A673 (cell line): Measurements from ENCODE around the gene TROAP. TPM values are rescaled to one million over a fixed set of nuclear protein-coding genes. Genes with fewer than 3 reads are reported as not detected.

Experiments used
- BruUV-seq: library from RNA; stranded (reverse); fragments of 400-500 nt; replicated peaks from 2 replicates; lab custom pipeline; 2021; lab: Mats Ljungman, UMichigan
- CTCF ChIA-PET: fragments of 300-600 bp; sonication (Branson Sonifier 250); formaldehyde crosslinking; loops from one replicate; lab custom pipeline; 2022; ENCODE audit warnings: antibody characterized with exemption; lab: Charles Lee
- POLR2A ChIA-PET: fragments of 300-600 bp; sonication (Branson Sonifier 250); formaldehyde crosslinking; loops from one replicate; lab custom pipeline; 2022; ENCODE audit warnings: antibody characterized with exemption; ENCODE audit not compliant: low non-redundant PET; lab: Charles Lee
- DNase-seq: peaks from one replicate; pipeline ENCODE4 v3.0.0-alpha.2; 2015; ENCODE audit warnings: low spot score
- H3K27ac ChIP-seq: fragments of 200-600 bp; sonication (generic); 2 replicates; pipeline ENCODE4 v1.5.1; 2016; ENCODE audit warnings: mixed run types, low read depth, mild to moderate bottlenecking, mixed read lengths, antibody characterized with exemption, low read length; ENCODE audit not compliant: poor library complexity, severe bottlenecking
- H3K27me3 ChIP-seq: fragments of 200-600 bp; sonication (generic); replicated peaks from 2 replicates; pipeline ENCODE4 v1.6.1; 2017; ENCODE audit warnings: mixed run types, low read depth, mild to moderate bottlenecking, mixed read lengths, antibody characterized with exemption, low read length; ENCODE audit not compliant: insufficient read depth, poor library complexity
- H3K36me3 ChIP-seq: fragments of 200-600 bp; sonication (generic); 2 replicates; pipeline ENCODE4 v1.6.1; 2016; ENCODE audit warnings: mixed run types, mild to moderate bottlenecking, mixed read lengths, antibody characterized with exemption, low read length; ENCODE audit not compliant: insufficient read depth, poor library complexity, severe bottlenecking
- H3K4me1 ChIP-seq: fragments of 200-600 bp; sonication (generic); 2 replicates; pipeline ENCODE4 v1.6.1; 2017; ENCODE audit warnings: mixed run types, mild to moderate bottlenecking, mixed read lengths, antibody characterized with exemption, low read length; ENCODE audit not compliant: insufficient read depth, poor library complexity, severe bottlenecking
- H3K4me3 ChIP-seq: fragments of 200-600 bp; sonication (generic); 2 replicates; pipeline ENCODE4 v1.5.1; 2016; ENCODE audit warnings: low read depth, mixed run types, mild to moderate bottlenecking, mixed read lengths, low read length; ENCODE audit not compliant: poor library complexity, severe bottlenecking
- H3K9me3 ChIP-seq: fragments of 200-600 bp; sonication (generic); 2 replicates; pipeline ENCODE4 v1.6.1; 2016; ENCODE audit warnings: mixed run types, low read depth, mild to moderate bottlenecking, mixed read lengths, antibody characterized with exemption, low read length; ENCODE audit not compliant: poor library complexity, severe bottlenecking
- CTCF ChIP-seq: fragments of 300-800, 200-600 bp; sonication (generic); conservative IDR thresholded peaks from 2 replicates; pipeline ENCODE4 v1.5.1; 2017; ENCODE audit warnings: low read depth, mild to moderate bottlenecking, antibody characterized with exemption, low read length, moderate library complexity, mixed read lengths
- EZH2 ChIP-seq: fragments of 200-600 bp; sonication (generic); IDR thresholded peaks from 2 replicates; pipeline ENCODE4 v1.6.1; 2017; ENCODE audit warnings: borderline replicate concordance, low read depth, mild to moderate bottlenecking, mixed read lengths, antibody characterized with exemption, low read length; ENCODE audit not compliant: poor library complexity, severe bottlenecking
- intact Hi-C: fragments of 100-400 bp; cut with micrococcal nuclease; formaldehyde crosslinking; loops from one replicate; pipeline ENCODE4 v1.10.0; 2022; ENCODE audit not compliant: unreplicated experiment
- total RNA-seq: library from RNA; stranded (reverse); gene quantifications from 2 replicates; pipeline ENCODE4 v1.2.3, GENCODE V29; 2021

TROAP gene
- total RNA-seq, 1 experiment from 2014 or later = 124 TPM

GRCh38 chr12:49340971-49341776 is 18.1 kb downstream of the TROAP start:
- no TSS peak for BruUV-seq

GRCh38 chr12:49341777-49342065 is 18.7 kb downstream of the TROAP start:
- no TSS peak for BruUV-seq
- H3K9me3 ChIP-seq = no peaks in the 10 kb centered on the region
- no peak overlapping the region for H3K27ac ChIP-seq
- ChIA-PET POLR2A (no interaction called here), CTCF (interaction anchor here (0.8 to 1.8 kb wide), 5 partner anchors 10 to 53 kb away, joined by 3 to 15 read pairs (median 5); partner anchors contain the start of gene TROAP)
- H3K4me1 ChIP-seq = peaks cover 33% of the 10 kb centered on the region
- H3K4me3 ChIP-seq = no peak overlapping the region
- TF ChIP-seq EZH2 (no peak), CTCF (no peak)
- DNase-seq = no peak
- peaks cover 13% of the 10 kb centered on the region for H3K27me3 ChIP-seq
- no peaks in the 10 kb centered on the region for H3K36me3 ChIP-seq
- intact Hi-C loops = no loop called here

More at GRCh38 chr12:49340971-49341776, 18.1 kb downstream of the TROAP start:
- Histone ChIP-seq H3K36me3 (no peaks in the 10 kb centered on the region), H3K27me3 (peaks cover 8% of the 10 kb centered on the region), H3K27ac (no peak overlapping the region), H3K4me3 (no peak overlapping the region), H3K4me1 (peaks cover 28% of the 10 kb centered on the region), H3K9me3 (no peaks in the 10 kb centered on the region)
- intact Hi-C loops = no loop called here
- no peak for DNase-seq
- TF ChIP-seq CTCF (no peak), EZH2 (no peak)
- ChIA-PET POLR2A (no interaction called here), CTCF (interaction anchor here (0.9 to 1.8 kb wide), 3 partner anchors 10 to 52 kb away, joined by 3 to 15 read pairs (median 5); no protein-coding TSS in a partner anchor)

- peak overlapping the region; percentile 44 for H3K4me3 ChIP-seq
- no peaks in the 10 kb centered on the region for H3K36me3 ChIP-seq
- peak; percentile 94 for DNase-seq
- no peak overlapping the region for H3K27ac ChIP-seq
- peaks cover 38% of the 10 kb centered on the region for H3K4me1 ChIP-seq
- H3K27me3 ChIP-seq = peaks cover 14% of the 10 kb centered on the region
- POLR2A ChIA-PET = no interaction called here
- CTCF ChIA-PET = interaction anchor here (0.8 to 1.8 kb wide), 3 partner anchors 16 to 53 kb away, joined by 3 to 15 read pairs (median 5); partner anchors contain the start of gene TROAP
- peak; percentile 95 for TF ChIP-seq CTCF
- TF ChIP-seq EZH2 = no peak
- no peaks in the 10 kb centered on the region for H3K9me3 ChIP-seq
- intact Hi-C loops = no loop called here
- BruUV-seq = no TSS peak
Observed at GRCh38 chr12:49342066-49342913, 19.2 kb downstream of the TROAP start.
